Transverse colon (tissue), 4 donors: Measurements from ENCODE around the gene TYW1. TPM values are rescaled to one million over a fixed set of nuclear protein-coding genes. Genes with fewer than 3 reads are reported as not detected.
"Not testable (repeated sequence)": the region's sequence is repeated elsewhere in the genome, so short reads cannot be mapped to it uniquely, and the experiment has no call there.

ENCODE experiments used
- DNase-seq: peaks from one replicate; pipeline ENCODE4 v3.0.0-alpha.2; 2019
- H3K27ac ChIP-seq, 4 donors: fragments of 200-600 bp; sonication (generic); 2 replicates each; pipeline ENCODE4 v1.5.1; 2016 to 2018; ENCODE audit warnings: inconsistent platforms in 4 of 4
- H3K27me3 ChIP-seq: fragments of 200-600 bp; sonication (generic); 2 replicates; pipeline ENCODE4 v1.5.1; 2017; ENCODE audit warnings: inconsistent platforms
- H3K36me3 ChIP-seq, 4 donors: fragments of 200-600 bp; sonication (generic); 2 replicates each; pipeline ENCODE4 v1.5.1; 2017 to 2019; ENCODE audit warnings: inconsistent platforms in 4 of 4
- H3K4me1 ChIP-seq, 4 donors: fragments of 200-600 bp; sonication (generic); 2 replicates each; pipeline ENCODE4 v1.5.1; 2017 to 2020; ENCODE audit warnings: inconsistent platforms in 4 of 4
- H3K4me3 ChIP-seq, 4 donors: fragments of 200-600 bp; sonication (generic); 1 replicate in 1 of 4; 2 replicates in 3 of 4; pipeline versions ENCODE4 v1.5.1 to v1.6.1; 2017 to 2019; ENCODE audit warnings: inconsistent platforms in 4 of 4
- H3K9me3 ChIP-seq, 2 donors: fragments of 200-600 bp; sonication (generic); 2 replicates each; pipeline ENCODE4 v1.5.1; 2017 to 2019; ENCODE audit warnings: inconsistent platforms in 2 of 2
- EP300 ChIP-seq: sonication (generic); formaldehyde crosslinking; IDR thresholded peaks from one replicate; pipeline ENCODE4 v1.6.1; 2017; ENCODE audit warnings: antibody characterized with exemption, low read depth
- POLR2A ChIP-seq: fragments of 450-650 bp; IDR thresholded peaks from one replicate; pipeline ENCODE4 v1.6.1; 2016; ENCODE audit warnings: antibody characterized with exemption, mild to moderate bottlenecking, moderate library complexity
- POLR2AphosphoS5 ChIP-seq, 3 donors: sonication (generic); formaldehyde crosslinking; IDR thresholded peaks; one replicate each; pipeline ENCODE4 v1.6.1; 2016; ENCODE audit warnings: antibody characterized with exemption in 3 of 3
- WGBS, 2 donors: methylation state at CpG; one replicate each; pipeline ENCODE4 v1.1.5; 2018; ENCODE audit warnings: low coverage in 1 of 2; 5-methylcytosine and 5-hydroxymethylcytosine counted together
- in situ Hi-C, 4 donors: fragments of 200-750 bp; cut with MboI; loops; one replicate each; pipeline versions ENCODE4 v1.15.0 to v1.15.1; 2017; ENCODE audit warnings: low sequenced_read_pairs in 3 of 4, low pct_ligation_motif_present in 1 of 4, low pct_unique_long_range_greater_than_20kb in 1 of 4
- intact Hi-C: fragments of 100-400 bp; cut with DNase I; formaldehyde crosslinking; loops from one replicate; pipeline ENCODE4 v1.15.1; 2023; ENCODE audit warnings: low total_unique reads
- total RNA-seq, 4 donors: library from RNA; depleted of rRNA; stranded (reverse); fragments of >200 nt; gene quantifications; one replicate each; pipeline ENCODE4 v1.1.0, GENCODE V29; 2016
- TF ChIP-seq, protein P1 (sequence below), 5 experiments: fragments of 200-600 bp in 3 of 5; fragments of 450-650 bp in 2 of 5; sonication (generic) in 3 of 5; IDR thresholded peaks; 1 replicate in 2 of 5; 2 replicates in 3 of 5; pipeline ENCODE4 v1.5.1; 2016 to 2017; ENCODE audit warnings: antibody characterized with exemption in 5 of 5, inconsistent platforms in 3 of 5, mild to moderate bottlenecking in 2 of 5, moderate library complexity in 1 of 5

TYW1 gene
- total RNA-seq, 4 donors from 2014 or later: 24.3 to 87.8 (median 27.5) TPM

DNA sequence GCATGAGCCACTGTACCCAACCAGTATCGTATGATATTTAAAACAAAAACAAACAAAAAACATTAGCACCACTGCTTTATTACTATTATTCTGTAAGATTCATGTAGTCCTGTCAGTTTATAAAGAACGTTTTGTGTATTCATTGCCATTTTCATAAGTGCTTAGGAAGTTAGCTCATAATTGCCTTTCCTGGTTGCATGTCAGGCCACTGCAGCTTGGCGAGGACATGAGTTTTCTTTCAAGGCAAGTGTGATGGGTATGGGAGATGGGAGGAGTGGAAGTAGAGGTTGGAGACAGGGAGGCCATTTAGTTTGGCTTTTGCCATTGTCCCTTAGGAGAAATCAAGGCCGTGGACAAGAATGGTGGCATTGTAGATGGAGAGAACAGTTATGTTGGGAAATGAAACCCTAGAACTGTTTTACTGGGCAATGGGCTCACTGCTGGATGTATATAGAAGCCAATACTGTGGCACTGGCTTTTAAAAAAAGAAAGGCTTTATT lies 48.9 kb downstream of the TYW1 start:
- Histone ChIP-seq H3K4me1 (peaks cover 0 to 17% (median 5%) of the 10 kb centered on the region in 4 donors), H3K9me3 (no peaks in the 10 kb centered on the region), H3K27ac (no peak overlapping the region), H3K36me3 (no peaks in the 10 kb centered on the region), H3K4me3 (no peak overlapping the region), H3K27me3 (no peaks in the 10 kb centered on the region)
- no peak for TF ChIP-seq POLR2A
- TF ChIP-seq, protein P1, sequence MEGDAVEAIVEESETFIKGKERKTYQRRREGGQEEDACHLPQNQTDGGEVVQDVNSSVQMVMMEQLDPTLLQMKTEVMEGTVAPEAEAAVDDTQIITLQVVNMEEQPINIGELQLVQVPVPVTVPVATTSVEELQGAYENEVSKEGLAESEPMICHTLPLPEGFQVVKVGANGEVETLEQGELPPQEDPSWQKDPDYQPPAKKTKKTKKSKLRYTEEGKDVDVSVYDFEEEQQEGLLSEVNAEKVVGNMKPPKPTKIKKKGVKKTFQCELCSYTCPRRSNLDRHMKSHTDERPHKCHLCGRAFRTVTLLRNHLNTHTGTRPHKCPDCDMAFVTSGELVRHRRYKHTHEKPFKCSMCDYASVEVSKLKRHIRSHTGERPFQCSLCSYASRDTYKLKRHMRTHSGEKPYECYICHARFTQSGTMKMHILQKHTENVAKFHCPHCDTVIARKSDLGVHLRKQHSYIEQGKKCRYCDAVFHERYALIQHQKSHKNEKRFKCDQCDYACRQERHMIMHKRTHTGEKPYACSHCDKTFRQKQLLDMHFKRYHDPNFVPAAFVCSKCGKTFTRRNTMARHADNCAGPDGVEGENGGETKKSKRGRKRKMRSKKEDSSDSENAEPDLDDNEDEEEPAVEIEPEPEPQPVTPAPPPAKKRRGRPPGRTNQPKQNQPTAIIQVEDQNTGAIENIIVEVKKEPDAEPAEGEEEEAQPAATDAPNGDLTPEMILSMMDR (IDR thresholded peaks at IDR 0.05): no peak
- TF ChIP-seq EP300: no peak
- TF ChIP-seq POLR2AphosphoS5 (IDR thresholded peaks at IDR 0.05): no peak
- WGBS, 2 donors: 85 to 87% methylated on average over 4 of the region's 4 CpGs
- DNase-seq: no peak
- in situ Hi-C loops: loop anchor here in 1 of 4 donors (25.0 kb wide), 1 partner anchor 267 kb away; no protein-coding TSS in a partner anchor
- intact Hi-C loops: no loop called here

DNA sequence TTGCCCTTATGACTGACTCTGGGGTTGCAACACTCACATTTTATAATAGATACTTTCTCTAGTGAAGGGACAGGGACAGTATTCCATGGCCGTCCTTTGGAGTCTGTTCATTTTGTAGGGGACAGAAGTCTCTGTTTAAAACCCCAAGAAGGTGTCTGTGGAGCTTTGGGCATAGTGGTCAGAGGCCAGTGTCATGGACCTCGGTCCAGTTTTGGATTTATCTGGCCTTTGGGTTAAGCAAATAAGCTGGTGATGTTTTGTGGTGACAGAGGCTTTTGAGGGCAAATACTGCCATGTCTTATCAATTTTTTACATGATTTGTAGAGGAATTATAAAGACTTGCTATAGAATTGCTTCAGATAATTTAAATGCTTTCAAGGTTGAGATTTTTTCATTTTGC lies 50.2 kb downstream of the TYW1 start:
- intact Hi-C loops: not testable (repeated sequence)
- in situ Hi-C loops: loop anchor here in 1 of 4 donors (25.0 kb wide), 1 partner anchor 265 kb away; no protein-coding TSS in a partner anchor
- WGBS, 2 donors: 80% methylated on average over 2 of the region's 2 CpGs; no CpG with 5 or more reads in 1 of the 2 donors

DNA sequence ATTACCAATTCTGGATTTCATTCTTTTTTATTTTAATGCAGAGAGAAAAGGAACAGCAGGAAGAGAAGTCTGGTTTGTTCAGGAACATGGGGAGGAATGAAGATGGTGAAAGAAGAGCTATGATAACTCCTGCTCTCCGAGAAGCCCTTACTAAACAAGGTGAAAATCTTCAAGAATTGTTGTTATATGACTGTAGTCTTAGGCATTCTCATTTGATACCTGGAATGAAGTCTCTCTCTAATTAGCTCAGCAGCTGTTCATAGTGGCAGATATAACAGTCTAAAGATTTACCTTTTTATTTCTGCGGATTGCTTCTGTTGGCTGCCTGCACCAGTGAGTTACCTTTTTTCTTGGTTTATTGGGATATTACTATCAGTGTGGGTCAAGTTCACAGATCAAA lies 53.3 kb downstream of the TYW1 start:
- H3K36me3 ChIP-seq, H3K4me1 ChIP-seq, DNase-seq, H3K4me3 ChIP-seq, H3K9me3 ChIP-seq, H3K27me3 ChIP-seq, H3K27ac ChIP-seq, intact Hi-C loops: not testable (repeated sequence)
- WGBS, 2 donors: 89% methylated on average over 2 of the region's 2 CpGs; no CpG with 5 or more reads in 1 of the 2 donors
- in situ Hi-C loops: loop anchor here in 1 of 4 donors (25.0 kb wide), 1 partner anchor 262 kb away; no protein-coding TSS in a partner anchor

More for the DNA sequence above, 50.2 kb downstream of the TYW1 start:
- not testable (repeated sequence) for H3K27me3 ChIP-seq, DNase-seq, H3K9me3 ChIP-seq, H3K4me3 ChIP-seq, H3K36me3 ChIP-seq, H3K27ac ChIP-seq
- H3K4me1 ChIP-seq: peaks cover 0 to 17% (median 5%) of the 10 kb centered on the region in 4 donors

DNA sequence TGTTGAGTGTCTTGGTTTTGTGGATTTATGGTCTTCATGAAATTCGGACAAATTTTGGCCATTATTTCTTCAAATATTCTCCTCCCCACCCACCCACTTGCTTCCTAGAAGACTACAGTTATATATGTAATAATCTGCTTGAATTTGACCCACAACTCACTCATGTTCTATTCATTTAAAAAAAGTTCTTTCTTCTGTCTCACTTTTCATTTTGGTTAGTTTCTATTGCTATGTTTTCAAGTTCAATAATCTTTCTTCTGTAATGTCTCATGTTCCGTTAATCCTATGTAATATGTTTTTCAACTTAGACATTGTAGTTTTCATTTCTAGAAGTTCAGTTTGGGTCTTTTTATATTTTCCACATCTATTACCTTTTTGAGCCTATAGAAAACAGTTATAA lies 55.5 kb downstream of the TYW1 start:
- H3K4me3 ChIP-seq, H3K27ac ChIP-seq, H3K9me3 ChIP-seq, in situ Hi-C loops, DNase-seq, H3K4me1 ChIP-seq, H3K27me3 ChIP-seq, H3K36me3 ChIP-seq, intact Hi-C loops: not testable (repeated sequence)
- WGBS, 2 donors: 77 to 85% methylated on average over 1 to 2 of the region's 2 CpGs

DNA sequence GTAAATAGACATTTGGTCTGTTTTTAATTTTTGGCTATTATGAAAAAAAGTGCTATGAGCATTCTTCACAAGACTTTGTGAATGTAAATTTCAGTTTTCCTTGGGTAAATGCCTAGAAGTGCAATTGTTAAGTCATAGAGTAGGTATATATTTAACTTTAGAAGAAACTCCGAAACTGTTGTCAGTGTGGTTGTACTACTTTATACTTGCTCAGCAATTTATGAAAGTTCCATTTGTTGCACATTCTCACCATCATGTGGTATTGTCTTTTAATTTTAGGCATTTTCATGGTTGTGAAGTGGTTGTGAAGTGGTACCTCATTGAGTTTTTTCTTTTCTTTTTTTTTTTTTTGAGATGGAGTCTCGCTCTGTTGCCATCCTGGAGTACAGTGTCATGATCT lies 60.0 kb downstream of the TYW1 start:
- WGBS, 2 donors: 94 to 97% methylated on average over 2 of the region's 2 CpGs
- no peak for DNase-seq
- Histone ChIP-seq H3K9me3 (no peaks in the 10 kb centered on the region), H3K36me3 (peaks cover 0 to 7% (median 3%) of the 10 kb centered on the region in 4 donors), H3K4me1 (no peaks in the 10 kb centered on the region), H3K27me3 (no peaks in the 10 kb centered on the region), H3K4me3 (no peak overlapping the region), H3K27ac (no peak overlapping the region)
- in situ Hi-C loops (no loop called here), intact Hi-C loops (no loop called here)
- TF ChIP-seq, protein P1 (IDR thresholded peaks at IDR 0.05): no peak
- no peak for TF ChIP-seq EP300
- TF ChIP-seq POLR2A: no peak
- TF ChIP-seq POLR2AphosphoS5 (IDR thresholded peaks at IDR 0.05): no peak

DNA sequence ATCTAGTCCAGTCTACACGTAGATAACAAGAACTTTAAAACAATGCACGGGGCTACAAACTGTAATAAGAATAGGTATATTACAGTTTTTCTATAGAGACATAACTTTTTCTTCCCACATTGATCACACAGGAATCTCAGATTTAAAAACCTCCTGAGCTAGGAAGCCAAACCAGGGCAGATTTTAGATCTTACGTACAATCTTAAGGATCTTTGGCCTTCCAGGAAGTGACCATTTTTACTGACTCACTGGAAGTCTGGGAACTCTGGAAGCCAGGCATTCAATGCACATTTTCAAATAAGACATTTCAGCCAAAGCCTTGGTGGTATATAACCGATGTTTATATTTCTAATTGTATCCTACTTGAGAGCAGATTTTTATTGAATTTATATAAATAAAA lies 64.7 kb downstream of the TYW1 start:
- in situ Hi-C loops, H3K27ac ChIP-seq, intact Hi-C loops, H3K27me3 ChIP-seq, DNase-seq, H3K4me3 ChIP-seq, H3K4me1 ChIP-seq, H3K36me3 ChIP-seq, H3K9me3 ChIP-seq: not testable (repeated sequence)
- WGBS, 2 donors: 99 to 100% methylated on average over 4 of the region's 4 CpGs

DNA sequence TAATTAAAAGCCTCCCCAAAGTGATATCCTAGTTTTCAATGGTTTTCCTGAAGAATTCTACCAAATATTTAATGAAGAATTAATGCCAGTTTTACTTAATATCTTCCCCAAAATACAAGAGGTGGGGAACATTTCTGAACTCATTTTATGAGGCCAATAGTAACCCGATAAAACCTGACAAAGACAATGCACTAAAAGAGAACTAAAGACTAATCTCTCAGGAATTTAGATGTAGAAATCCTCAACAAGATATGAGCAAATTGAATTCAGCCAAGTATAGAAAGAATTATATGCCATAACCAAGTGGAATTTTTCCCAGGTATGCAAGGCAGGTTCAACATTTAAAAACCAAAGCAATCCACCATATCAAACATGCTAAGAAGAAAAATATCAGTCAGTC lies 66.2 kb downstream of the TYW1 start:
- H3K27me3 ChIP-seq, H3K27ac ChIP-seq, intact Hi-C loops, H3K9me3 ChIP-seq, H3K4me1 ChIP-seq, H3K36me3 ChIP-seq, in situ Hi-C loops, H3K4me3 ChIP-seq, DNase-seq: not testable (repeated sequence)
- 95 to 100% methylated on average over 1 of the region's 1 CpG for WGBS, 2 donors

DNA sequence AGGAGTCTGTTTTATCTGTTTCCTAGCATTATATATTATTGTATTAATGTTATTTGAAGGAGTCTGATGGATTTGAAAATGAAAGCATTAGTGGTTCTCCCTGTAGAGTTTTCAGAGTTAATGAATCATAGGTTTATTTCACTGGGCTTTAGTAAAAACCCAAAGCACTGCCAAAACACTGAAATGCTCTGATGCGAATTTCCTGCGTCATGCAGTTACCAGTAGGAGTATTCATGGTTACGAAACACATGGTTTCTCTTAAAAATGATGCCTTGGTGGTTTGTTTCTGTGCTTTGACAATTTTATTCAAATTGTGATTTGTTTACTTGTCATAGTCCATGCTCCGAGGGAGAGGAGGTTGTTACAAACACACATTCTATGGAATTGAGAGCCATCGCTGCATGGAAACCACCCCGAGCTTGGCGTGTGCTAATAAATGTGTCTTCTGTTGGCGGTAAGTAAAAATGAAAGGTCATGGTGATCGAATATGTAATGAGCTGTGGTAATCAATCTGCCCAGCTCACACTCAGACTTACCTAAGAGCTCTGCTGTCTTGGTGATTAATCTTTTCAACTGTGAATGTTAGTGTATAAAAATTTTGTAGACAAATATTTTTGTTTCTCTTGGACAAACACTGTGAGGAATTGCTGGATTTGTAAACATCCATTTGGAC lies 70.5 kb downstream of the TYW1 start:
- in situ Hi-C loops, intact Hi-C loops, H3K27me3 ChIP-seq, H3K4me1 ChIP-seq, DNase-seq, H3K4me3 ChIP-seq, H3K9me3 ChIP-seq: not testable (repeated sequence)
- peak overlapping the region in 3 of 4 donors; percentile 29 to 50 (median 34) for H3K27ac ChIP-seq
- WGBS, 2 donors: 65 to 71% methylated on average over 9 of the region's 9 CpGs
- peaks cover 0 to 13% (median 4%) of the 10 kb centered on the region in 4 donors for H3K36me3 ChIP-seq
